SK-N-SH (cell line): ENCODE results near the gene GRM1. TPM values are rescaled to one million over a fixed set of nuclear protein-coding genes. Genes with fewer than 3 reads are reported as not detected.

Experiments used
- CTCF ChIA-PET: fragments of 300-600, 350-600 bp; formaldehyde crosslinking; extraction: SDS; loops from one replicate; lab custom pipeline; 2021; lab: Yijun Ruan, JAX
- POLR2A ChIA-PET: fragments of 350-600 bp; sonication (Branson Sonifier 250); formaldehyde crosslinking; extraction: SDS; loops from one replicate; lab custom pipeline; 2020; ENCODE audit warnings: antibody characterized with exemption, inconsistent platforms; lab: Yijun Ruan, JAX
- DNase-seq: peaks from one replicate; pipeline ENCODE4 v3.0.0; 2012
- H2AFZ ChIP-seq: fragments of 200-600 bp; sonication (generic); 2 replicates; pipeline ENCODE4 v1.8.1; 2016; ENCODE audit warnings: antibody characterized with exemption, mild to moderate bottlenecking, low read depth
- H3F3A ChIP-seq: fragments of 200-600 bp; sonication (generic); replicated peaks from 2 replicates; pipeline ENCODE3; 2016; ENCODE audit warnings: antibody characterized with exemption, mild to moderate bottlenecking; ENCODE audit not compliant: insufficient read depth
- H3K27ac ChIP-seq, 2 experiments: fragments of 200-500 bp in 1 of 2; fragments of 200-600 bp in 1 of 2; sonication (Bioruptor generic) in 1 of 2; sonication (generic), shearing (Covaris generic) in 1 of 2; 2 replicates each; pipeline versions ENCODE4 v1.5.1 to v1.6.1; 2014 to 2016; ENCODE audit warnings: low read depth in 2 of 2, inconsistent platforms in 1 of 2, low read length in 1 of 2, mild to moderate bottlenecking in 1 of 2, mixed read lengths in 1 of 2
- H3K27me3 ChIP-seq: fragments of 200-600 bp; sonication (generic), shearing (Covaris generic); 2 replicates; pipeline ENCODE4 v1.6.1; 2016; ENCODE audit warnings: mixed run types; ENCODE audit not compliant: insufficient read depth
- H3K36me3 ChIP-seq, 2 experiments: fragments of 200-500 bp in 1 of 2; fragments of 200-600 bp in 1 of 2; sonication (Bioruptor generic) in 1 of 2; sonication (generic) in 1 of 2; replicated peaks in 1 of 2; 2 replicates each; pipeline versions ENCODE3 to v1.5.1; 2014 to 2016; ENCODE audit warnings: low read length in 1 of 2, mild to moderate bottlenecking in 1 of 2; ENCODE audit not compliant: insufficient read depth in 2 of 2, control insufficient read depth in 1 of 2
- H3K4me1 ChIP-seq, 2 experiments: fragments of 200-500 bp in 1 of 2; fragments of 200-600 bp in 1 of 2; sonication (Bioruptor generic) in 1 of 2; sonication (generic), shearing (Covaris generic) in 1 of 2; 2 replicates each; pipeline versions ENCODE4 v1.5.1 to v1.6.1; 2014 to 2016; ENCODE audit warnings: low read depth in 1 of 2, low read length in 1 of 2, mixed run types in 1 of 2; ENCODE audit not compliant: insufficient read depth in 2 of 2, control insufficient read depth in 1 of 2
- H3K4me2 ChIP-seq: fragments of 200-600 bp; sonication (generic), shearing (Covaris generic); 2 replicates; pipeline ENCODE4 v1.6.1; 2017; ENCODE audit warnings: mixed run types
- H3K4me3 ChIP-seq, 2 experiments: fragments of 200-500 bp in 1 of 2; fragments of 200-600 bp in 1 of 2; sonication (Bioruptor generic) in 1 of 2; sonication (generic), shearing (Covaris generic) in 1 of 2; 2 replicates each; pipeline versions ENCODE4 v1.5.1 to v1.8.1; 2014 to 2016; ENCODE audit warnings: low read depth in 2 of 2, inconsistent platforms in 1 of 2, low read length in 1 of 2, mild to moderate bottlenecking in 1 of 2, mixed read lengths in 1 of 2, moderate library complexity in 1 of 2
- H3K79me2 ChIP-seq: fragments of 200-600 bp; sonication (generic); 2 replicates; pipeline ENCODE4 v1.8.1; 2017; ENCODE audit warnings: mild to moderate bottlenecking; ENCODE audit not compliant: insufficient read depth
- H3K9ac ChIP-seq: fragments of 200-600 bp; sonication (generic); 2 replicates; pipeline ENCODE4 v1.6.1; 2017; ENCODE audit warnings: mixed run types
- H3K9me2 ChIP-seq: fragments of 200-600 bp; sonication (generic); 2 replicates; pipeline ENCODE4 v1.6.1; 2017; ENCODE audit warnings: mixed run types
- H3K9me3 ChIP-seq: fragments of 200-600 bp; sonication (generic); 2 replicates; pipeline ENCODE4 v1.6.1; 2017; ENCODE audit warnings: mixed run types, mild to moderate bottlenecking, moderate library complexity
- H4K20me1 ChIP-seq: fragments of 200-600 bp; sonication (generic); 2 replicates; pipeline ENCODE4 v1.6.1; 2017; ENCODE audit warnings: mild to moderate bottlenecking, mixed run types; ENCODE audit not compliant: insufficient read depth
- CHD2 ChIP-seq: fragments of 150-350 bp; IDR thresholded peaks from 2 replicates; pipeline ENCODE4 v1.6.1; 2018; ENCODE audit warnings: low read length; ENCODE audit not compliant: partially characterized antibody
- ELF1 ChIP-seq: IDR thresholded peaks from 2 replicates; pipeline ENCODE4 v1.4.0; 2012
- GATA2 ChIP-seq: sonication (generic); formaldehyde crosslinking; IDR thresholded peaks from 2 replicates; pipeline ENCODE4 v1.5.0; 2020; ENCODE audit warnings: mild to moderate bottlenecking, missing genetic modification reagents
- RAD21 ChIP-seq: IDR thresholded peaks from 2 replicates; pipeline ENCODE4 v1.6.1; 2012; ENCODE audit warnings: mild to moderate bottlenecking, low read length
- RXRA ChIP-seq: IDR thresholded peaks from 2 replicates; pipeline ENCODE4 v1.4.0; 2012; ENCODE audit warnings: low read depth, mild to moderate bottlenecking, borderline replicate concordance
- TEAD4 ChIP-seq: IDR thresholded peaks from 2 replicates; pipeline ENCODE4 v1.4.0; 2012; ENCODE audit warnings: mild to moderate bottlenecking, borderline replicate concordance; ENCODE audit not compliant: insufficient read depth
- YY1 ChIP-seq: IDR thresholded peaks from 2 replicates; pipeline ENCODE4 v1.4.0; 2012; ENCODE audit warnings: low read depth, mild to moderate bottlenecking
- WGBS: methylation state at CpG from one replicate; pipeline ENCODE4 v1.1.6; 2017; ENCODE audit warnings: low lambda C conversion rate; 5-methylcytosine and 5-hydroxymethylcytosine counted together
- polyA plus RNA-seq, 3 experiments: library from polyadenylated mRNA; depleted of rRNA; stranded (reverse); fragments of >200 nt; gene quantifications; 2 replicates each; pipeline ENCODE4 v1.2.3, GENCODE V29; 2012
- TF ChIP-seq, protein P1 (sequence below): IDR thresholded peaks from 2 replicates; pipeline ENCODE4 v1.4.0; 2012; ENCODE audit warnings: low read depth, borderline replicate concordance
- TF ChIP-seq, protein P2 (sequence below): IDR thresholded peaks from 2 replicates; pipeline ENCODE4 v1.6.1; 2012; ENCODE audit warnings: mild to moderate bottlenecking, low read depth, low read length, moderate library complexity
- TF ChIP-seq, protein P3 (sequence below): IDR thresholded peaks from 2 replicates; pipeline ENCODE4 v1.4.0; 2012; ENCODE audit warnings: low read depth, borderline replicate concordance
- TF ChIP-seq, protein P4 (sequence below): IDR thresholded peaks from 2 replicates; pipeline ENCODE4 v1.4.0; 2012; ENCODE audit warnings: low read depth

Gene GRM1
- polyA plus RNA-seq, 1 of the 3 experiments (the other 2 are of a cell fraction) = 0.05 TPM

DNA sequence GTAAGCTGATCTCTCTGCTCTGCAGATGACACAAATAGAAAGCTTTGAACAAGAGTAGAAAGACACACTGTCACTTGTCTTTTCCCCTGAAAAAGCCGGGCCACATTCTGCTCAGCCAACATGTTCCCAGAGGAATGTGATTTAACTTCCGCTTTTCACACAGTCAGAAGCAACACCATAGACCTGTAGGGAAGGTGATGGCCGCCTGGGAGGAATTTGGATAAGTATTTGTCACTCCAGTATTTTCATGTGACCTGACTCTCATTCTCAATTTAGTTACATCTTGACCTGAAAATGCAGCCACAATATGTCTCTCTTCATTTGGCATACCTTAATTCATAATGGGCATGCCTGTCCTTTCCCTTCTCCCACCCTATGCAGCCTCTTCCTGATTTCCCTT lies 2.0 kb upstream of the GRM1 start:
- Histone ChIP-seq H3K4me2 (no peak overlapping the region), H4K20me1 (no peaks in the 10 kb centered on the region), H3K4me3 (no peak overlapping the region), H3K9ac (no peak overlapping the region), H3K79me2 (no peaks in the 10 kb centered on the region), H3K27ac (no peak overlapping the region), H3F3A (no peaks in the 10 kb centered on the region), H3K36me3 (no peaks in the 10 kb centered on the region), H3K27me3 (no peaks in the 10 kb centered on the region), H3K9me3 (no peaks in the 10 kb centered on the region), H3K4me1 (peaks cover 0 to 13% of the 10 kb centered on the region in 2 experiments; a peak in 2 of 4 replicates), H2AFZ (no peak overlapping the region), H3K9me2 (no peaks in the 10 kb centered on the region)
- CTCF ChIA-PET = interaction anchor here (0.6 to 2.3 kb wide), 2 partner anchors 98 to 1922 kb away, joined by 3 to 7 read pairs; no protein-coding TSS in a partner anchor
- no peak for DNase-seq
- POLR2A ChIA-PET = no interaction called here
- WGBS = 30% methylated on average over 3 of the region's 3 CpGs
- TF ChIP-seq GATA2 (CRISPR knock-in tag) (no peak), TEAD4 (no peak), YY1 (no peak), CHD2 (no peak)

DNA sequence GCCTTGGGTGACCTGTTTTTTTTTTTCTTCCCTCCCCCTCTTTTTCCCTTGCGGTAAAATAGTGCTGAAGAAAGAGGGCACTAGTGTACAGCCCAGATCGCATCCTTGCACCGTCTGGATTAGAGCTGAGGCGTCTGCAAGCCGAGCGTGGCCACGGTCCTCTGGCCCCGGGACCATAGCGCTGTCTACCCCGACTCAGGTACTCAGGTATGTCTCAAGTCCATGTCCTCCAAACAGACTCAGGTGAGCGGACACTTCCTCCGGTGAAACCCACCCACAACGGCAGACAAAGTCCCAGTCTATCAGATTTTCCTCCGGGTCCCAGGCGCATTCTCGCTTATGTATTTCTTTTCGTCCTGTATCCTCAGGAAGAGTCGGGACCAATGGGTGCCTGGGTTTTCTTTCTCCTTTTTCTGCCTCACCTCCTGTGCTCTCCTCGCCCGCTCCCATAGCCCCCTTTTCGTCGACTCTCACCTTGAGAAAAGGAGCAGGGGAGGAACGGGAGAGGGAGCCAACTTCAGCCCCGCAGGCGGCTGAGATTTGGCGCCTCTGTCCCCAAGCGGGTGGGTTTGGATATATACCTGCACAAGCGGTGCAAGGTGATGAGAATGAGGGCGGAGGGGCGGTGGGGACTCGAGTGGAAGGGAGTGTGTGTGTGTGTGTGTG lies 1.1 kb upstream of the GRM1 start:
- CTCF ChIA-PET = interaction anchor here (1.0 to 2.3 kb wide), 3 partner anchors 63 to 412 kb away, joined by 3 to 7 read pairs (median 4); partner anchors contain the start of gene SHPRH

DNA sequence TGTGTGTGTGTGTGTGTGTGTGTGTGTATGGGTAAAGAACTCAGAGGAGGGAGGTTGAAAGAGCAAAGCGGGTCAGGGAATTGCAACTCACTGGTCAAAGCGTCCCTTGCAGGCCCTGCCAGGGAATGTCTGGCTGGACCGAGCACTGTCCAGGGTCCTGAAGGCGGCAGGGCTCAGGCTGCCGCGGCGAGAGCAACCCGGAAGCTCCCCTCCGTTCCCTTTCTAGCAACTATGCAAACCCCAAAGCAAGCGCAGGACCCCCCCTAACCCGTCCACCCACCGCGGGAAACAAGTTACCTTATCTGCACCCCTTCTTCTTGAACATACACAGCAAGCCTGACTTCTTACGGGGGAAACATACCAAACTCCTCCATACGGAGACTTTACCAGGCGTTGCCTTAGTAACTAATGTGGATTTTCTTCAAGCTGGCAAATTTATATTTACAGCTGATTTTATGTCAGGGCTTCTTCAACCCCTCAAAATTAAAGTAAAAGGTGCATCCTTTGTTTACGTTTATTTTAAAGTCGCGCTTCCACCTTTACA lies 538 bp upstream of the GRM1 start:
- Histone ChIP-seq H4K20me1 (no peaks in the 10 kb centered on the region), H3K27ac (no peak overlapping the region), H2AFZ (0 out of 2 replicates have a peak overlapping the region, but pooled peaks have one; percentile 46), H3K9me2 (no peaks in the 10 kb centered on the region), H3K36me3 (no peaks in the 10 kb centered on the region), H3K27me3 (no peaks in the 10 kb centered on the region), H3K9me3 (no peaks in the 10 kb centered on the region), H3K4me2 (peak overlapping the region; percentile 65), H3K9ac (no peak overlapping the region), H3K4me3 (peak overlapping the region in 1 of 2 experiments; percentile 37; a peak in 2 of 4 replicates), H3K79me2 (no peaks in the 10 kb centered on the region), H3F3A (no peaks in the 10 kb centered on the region), H3K4me1 (peaks cover 0 to 13% of the 10 kb centered on the region in 2 experiments; a peak in 2 of 4 replicates)
- CTCF ChIA-PET = interaction anchor here (1.0 to 2.3 kb wide), 5 partner anchors 10 to 672 kb away, joined by 3 to 7 read pairs (median 3); partner anchors contain the start of gene SHPRH
- POLR2A ChIA-PET = no interaction called here
- peak; percentile 58 for DNase-seq
- WGBS = 16% methylated on average over 11 of the region's 19 CpGs
- TF ChIP-seq TEAD4 (no peak), RAD21 (no peak), ELF1 (peak; percentile 65)
- TF ChIP-seq, protein P1, sequence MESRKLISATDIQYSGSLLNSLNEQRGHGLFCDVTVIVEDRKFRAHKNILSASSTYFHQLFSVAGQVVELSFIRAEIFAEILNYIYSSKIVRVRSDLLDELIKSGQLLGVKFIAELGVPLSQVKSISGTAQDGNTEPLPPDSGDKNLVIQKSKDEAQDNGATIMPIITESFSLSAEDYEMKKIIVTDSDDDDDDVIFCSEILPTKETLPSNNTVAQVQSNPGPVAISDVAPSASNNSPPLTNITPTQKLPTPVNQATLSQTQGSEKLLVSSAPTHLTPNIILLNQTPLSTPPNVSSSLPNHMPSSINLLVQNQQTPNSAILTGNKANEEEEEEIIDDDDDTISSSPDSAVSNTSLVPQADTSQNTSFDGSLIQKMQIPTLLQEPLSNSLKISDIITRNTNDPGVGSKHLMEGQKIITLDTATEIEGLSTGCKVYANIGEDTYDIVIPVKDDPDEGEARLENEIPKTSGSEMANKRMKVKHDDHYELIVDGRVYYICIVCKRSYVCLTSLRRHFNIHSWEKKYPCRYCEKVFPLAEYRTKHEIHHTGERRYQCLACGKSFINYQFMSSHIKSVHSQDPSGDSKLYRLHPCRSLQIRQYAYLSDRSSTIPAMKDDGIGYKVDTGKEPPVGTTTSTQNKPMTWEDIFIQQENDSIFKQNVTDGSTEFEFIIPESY = no peak
- TF ChIP-seq, protein P2, sequence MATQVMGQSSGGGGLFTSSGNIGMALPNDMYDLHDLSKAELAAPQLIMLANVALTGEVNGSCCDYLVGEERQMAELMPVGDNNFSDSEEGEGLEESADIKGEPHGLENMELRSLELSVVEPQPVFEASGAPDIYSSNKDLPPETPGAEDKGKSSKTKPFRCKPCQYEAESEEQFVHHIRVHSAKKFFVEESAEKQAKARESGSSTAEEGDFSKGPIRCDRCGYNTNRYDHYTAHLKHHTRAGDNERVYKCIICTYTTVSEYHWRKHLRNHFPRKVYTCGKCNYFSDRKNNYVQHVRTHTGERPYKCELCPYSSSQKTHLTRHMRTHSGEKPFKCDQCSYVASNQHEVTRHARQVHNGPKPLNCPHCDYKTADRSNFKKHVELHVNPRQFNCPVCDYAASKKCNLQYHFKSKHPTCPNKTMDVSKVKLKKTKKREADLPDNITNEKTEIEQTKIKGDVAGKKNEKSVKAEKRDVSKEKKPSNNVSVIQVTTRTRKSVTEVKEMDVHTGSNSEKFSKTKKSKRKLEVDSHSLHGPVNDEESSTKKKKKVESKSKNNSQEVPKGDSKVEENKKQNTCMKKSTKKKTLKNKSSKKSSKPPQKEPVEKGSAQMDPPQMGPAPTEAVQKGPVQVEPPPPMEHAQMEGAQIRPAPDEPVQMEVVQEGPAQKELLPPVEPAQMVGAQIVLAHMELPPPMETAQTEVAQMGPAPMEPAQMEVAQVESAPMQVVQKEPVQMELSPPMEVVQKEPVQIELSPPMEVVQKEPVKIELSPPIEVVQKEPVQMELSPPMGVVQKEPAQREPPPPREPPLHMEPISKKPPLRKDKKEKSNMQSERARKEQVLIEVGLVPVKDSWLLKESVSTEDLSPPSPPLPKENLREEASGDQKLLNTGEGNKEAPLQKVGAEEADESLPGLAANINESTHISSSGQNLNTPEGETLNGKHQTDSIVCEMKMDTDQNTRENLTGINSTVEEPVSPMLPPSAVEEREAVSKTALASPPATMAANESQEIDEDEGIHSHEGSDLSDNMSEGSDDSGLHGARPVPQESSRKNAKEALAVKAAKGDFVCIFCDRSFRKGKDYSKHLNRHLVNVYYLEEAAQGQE = peak; percentile 99

More for the DNA sequence above, 1.1 kb upstream of the GRM1 start:
- Histone ChIP-seq H3K4me1 (peaks cover 0 to 13% of the 10 kb centered on the region in 2 experiments; a peak in 2 of 4 replicates), H3F3A (no peaks in the 10 kb centered on the region), H2AFZ (no peak overlapping the region), H3K4me3 (peak overlapping the region in 1 of 2 experiments; percentile 37; a peak in 1 of 4 replicates), H3K9me2 (no peaks in the 10 kb centered on the region), H3K9ac (no peak overlapping the region), H4K20me1 (no peaks in the 10 kb centered on the region), H3K4me2 (no peak overlapping the region), H3K36me3 (no peaks in the 10 kb centered on the region)
- DNase-seq = peak; percentile 51
- POLR2A ChIA-PET = no interaction called here
- TF ChIP-seq, protein P3, sequence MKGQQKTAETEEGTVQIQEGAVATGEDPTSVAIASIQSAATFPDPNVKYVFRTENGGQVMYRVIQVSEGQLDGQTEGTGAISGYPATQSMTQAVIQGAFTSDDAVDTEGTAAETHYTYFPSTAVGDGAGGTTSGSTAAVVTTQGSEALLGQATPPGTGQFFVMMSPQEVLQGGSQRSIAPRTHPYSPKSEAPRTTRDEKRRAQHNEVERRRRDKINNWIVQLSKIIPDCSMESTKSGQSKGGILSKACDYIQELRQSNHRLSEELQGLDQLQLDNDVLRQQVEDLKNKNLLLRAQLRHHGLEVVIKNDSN = no peak
- no peak for TF ChIP-seq RXRA
- peak; percentile 45 for TF ChIP-seq RAD21
- TF ChIP-seq, protein P4, sequence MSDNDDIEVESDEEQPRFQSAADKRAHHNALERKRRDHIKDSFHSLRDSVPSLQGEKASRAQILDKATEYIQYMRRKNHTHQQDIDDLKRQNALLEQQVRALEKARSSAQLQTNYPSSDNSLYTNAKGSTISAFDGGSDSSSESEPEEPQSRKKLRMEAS = no peak
- TF ChIP-seq, all 33 proteins: peak for 1
- Histone ChIP-seq H3K27me3 (no peaks in the 10 kb centered on the region), H3K27ac (no peak overlapping the region), H3K79me2 (no peaks in the 10 kb centered on the region), H3K9me3 (no peaks in the 10 kb centered on the region)
- WGBS = 7% methylated on average over 31 of the region's 31 CpGs
